Activated T-helper 1 cell treated with anti-CD3 and anti-CD28 coated beads, Interleukin-12 subunit alpha, Interleukin-12 subunit beta, Interleukin-2, Interleukin-4 antibody, amounts not matched to agents 30 ng/mL and 10 ng/mL and 1 ng/mL, durations not matched to agents 14 hours and 24 hours and 36 hours (primary cell): Measurements from ENCODE around the gene GDPGP1. TPM values are rescaled to one million over a fixed set of nuclear protein-coding genes. Genes with fewer than 3 reads are reported as not detected.

Source experiments
- DNase-seq: peaks from one replicate; pipeline ENCODE4 v3.0.0; 2021; ENCODE audit warnings: low spot score
- H3K27ac Mint-ChIP-seq: one replicate; pipeline ENCODE4 v1.8.0; 2021; ENCODE audit warnings: mild to moderate bottlenecking, mixed read lengths
- H3K27me3 Mint-ChIP-seq: one replicate; pipeline ENCODE4 v1.8.0; 2022; ENCODE audit warnings: mild to moderate bottlenecking, moderate library complexity, mixed read lengths; ENCODE audit not compliant: insufficient read depth
- H3K36me3 Mint-ChIP-seq: one replicate; pipeline ENCODE4 v1.8.0; 2021; ENCODE audit warnings: low read depth, mixed read lengths
- H3K4me1 Mint-ChIP-seq: one replicate; pipeline ENCODE4 v1.8.0; 2021; ENCODE audit warnings: low read depth, mixed read lengths
- H3K4me3 Mint-ChIP-seq: one replicate; pipeline ENCODE4 v1.8.0; 2021; ENCODE audit warnings: mild to moderate bottlenecking, moderate library complexity, mixed read lengths
- H3K9me3 Mint-ChIP-seq: one replicate; pipeline ENCODE4 v1.8.0; 2021; ENCODE audit warnings: mixed read lengths
- intact Hi-C: fragments of 100-400 bp; cut with micrococcal nuclease; formaldehyde crosslinking; loops from one replicate; pipeline ENCODE4 v1.15.1; 2024
- total RNA-seq: library from RNA; stranded (reverse); gene quantifications from 2 replicates; pipeline ENCODE4 v1.2.3, GENCODE V29; 2022

GDPGP1 gene
- total RNA-seq, 1 donor from 2014 or later: 12.7 TPM

DNA sequence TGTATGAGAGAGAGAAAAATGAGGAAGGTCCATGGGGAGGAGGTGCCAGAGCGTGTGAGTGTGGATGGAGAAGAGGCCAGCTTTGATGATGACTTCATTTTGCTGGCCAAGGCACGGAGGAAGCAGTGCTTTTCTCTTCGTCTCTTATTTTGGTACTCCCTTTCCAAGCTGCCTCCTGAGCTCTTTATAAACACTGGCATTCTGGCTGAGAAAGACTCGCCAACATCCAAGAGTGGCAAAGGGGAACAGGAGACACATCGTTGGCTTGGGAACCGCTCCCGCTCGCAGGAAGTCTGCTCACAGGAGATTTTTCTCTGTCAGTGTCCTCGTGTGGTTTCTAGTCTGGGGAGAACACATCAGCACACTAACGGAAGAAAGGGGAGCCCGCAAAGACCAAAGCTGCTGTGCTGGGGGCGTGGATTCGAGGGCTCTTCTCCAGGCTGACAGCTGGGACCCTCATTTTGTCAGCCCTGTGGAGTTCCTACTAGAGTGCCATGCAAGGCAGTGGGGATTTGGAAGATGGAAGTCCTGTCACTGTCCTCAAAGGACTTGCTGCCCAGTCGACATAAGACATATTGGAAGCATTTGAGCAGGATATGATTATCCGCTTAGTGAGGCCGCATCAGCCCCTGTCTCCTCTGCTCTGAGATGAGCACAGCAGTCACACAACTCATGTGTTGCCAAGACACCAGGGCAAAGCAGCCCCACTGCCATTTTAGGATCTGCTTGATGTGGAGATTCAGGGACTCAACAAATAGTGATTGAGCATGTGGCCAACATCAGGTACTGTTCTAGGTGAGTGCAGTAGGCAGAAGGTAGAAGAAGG lies 40.8 kb upstream of the GDPGP1 start:
- H3K27ac Mint-ChIP-seq: peak overlapping the region; percentile 31
- DNase-seq: no peak
- peak overlapping the region; percentile 8 for H3K4me3 Mint-ChIP-seq
- H3K4me1 Mint-ChIP-seq: peaks cover 40% of the 10 kb centered on the region
- intact Hi-C loops: loop anchor here (1.0 kb wide), 1 partner anchor 9 kb away; no protein-coding TSS in a partner anchor
- no peaks in the 10 kb centered on the region for H3K27me3 Mint-ChIP-seq
- H3K9me3 Mint-ChIP-seq: no peaks in the 10 kb centered on the region
- peaks cover 6% of the 10 kb centered on the region for H3K36me3 Mint-ChIP-seq

DNA sequence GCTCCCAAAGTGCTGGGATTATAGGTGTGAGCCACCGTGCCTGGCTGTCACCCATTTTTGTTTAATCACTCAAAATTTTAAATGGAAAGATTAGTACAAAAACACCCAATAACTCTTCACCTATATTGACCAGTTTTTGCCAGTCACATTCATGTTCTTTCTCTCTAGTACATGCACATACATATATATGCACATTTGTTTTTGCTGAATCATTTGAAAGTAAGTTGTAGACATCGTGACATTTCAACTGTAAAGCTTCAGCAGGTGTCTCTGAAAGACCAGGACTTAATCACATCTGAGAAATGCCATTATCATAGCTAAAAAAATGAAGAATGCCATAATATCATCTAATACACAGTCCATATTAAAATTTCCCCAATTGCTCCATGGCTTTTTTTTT lies 39.4 kb upstream of the GDPGP1 start:
- H3K27ac Mint-ChIP-seq: no peak overlapping the region
- H3K4me3 Mint-ChIP-seq: no peak overlapping the region
- DNase-seq: no peak
- peaks cover 35% of the 10 kb centered on the region for H3K4me1 Mint-ChIP-seq
- peaks cover 2% of the 10 kb centered on the region for H3K27me3 Mint-ChIP-seq
- intact Hi-C loops: no loop called here
- peaks cover 6% of the 10 kb centered on the region for H3K36me3 Mint-ChIP-seq
- H3K9me3 Mint-ChIP-seq: no peaks in the 10 kb centered on the region

DNA sequence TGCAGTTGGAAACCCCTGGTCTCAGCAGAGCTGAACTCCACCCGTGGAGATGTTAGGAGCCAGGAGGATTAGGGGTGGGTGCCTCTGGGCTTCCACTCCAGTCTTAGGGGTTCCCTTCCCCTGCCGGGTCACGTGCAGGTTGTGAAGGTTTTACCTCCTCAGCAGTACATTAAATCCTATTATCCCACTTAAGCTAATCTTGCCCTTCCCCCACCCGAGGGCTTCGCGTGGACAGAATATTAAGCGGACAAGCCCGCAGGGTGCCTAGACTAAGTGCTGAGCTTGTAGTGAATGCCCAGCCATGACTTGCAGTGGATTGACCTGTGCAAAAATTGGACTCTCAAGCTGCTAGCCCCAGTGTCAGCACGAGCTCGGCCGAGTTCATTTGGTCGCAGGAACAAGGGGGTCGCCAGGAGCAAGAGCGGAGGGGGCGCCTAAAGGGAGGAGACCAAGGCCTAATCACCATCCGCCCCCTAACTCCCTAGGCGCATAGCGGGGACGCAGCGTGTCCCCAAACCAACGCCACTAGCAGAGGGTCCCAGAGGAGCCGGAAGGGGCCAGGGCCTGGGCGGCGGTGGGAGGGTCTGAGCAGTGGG lies 33.4 kb upstream of the GDPGP1 start:
- intact Hi-C loops: loop anchor here (1.0 to 2.0 kb wide), 4 partner anchors 15 to 65 kb away; partner anchors contain the start of genes GDPGP1 and NGRN
- Mint-ChIP-seq H3K36me3 (peaks cover 8% of the 10 kb centered on the region), H3K9me3 (no peaks in the 10 kb centered on the region), H3K4me3 (peak overlapping the region; percentile 85), H3K27ac (peak overlapping the region; percentile 67), H3K4me1 (peaks cover 28% of the 10 kb centered on the region), H3K27me3 (peaks cover 5% of the 10 kb centered on the region)
- DNase-seq: no peak

DNA sequence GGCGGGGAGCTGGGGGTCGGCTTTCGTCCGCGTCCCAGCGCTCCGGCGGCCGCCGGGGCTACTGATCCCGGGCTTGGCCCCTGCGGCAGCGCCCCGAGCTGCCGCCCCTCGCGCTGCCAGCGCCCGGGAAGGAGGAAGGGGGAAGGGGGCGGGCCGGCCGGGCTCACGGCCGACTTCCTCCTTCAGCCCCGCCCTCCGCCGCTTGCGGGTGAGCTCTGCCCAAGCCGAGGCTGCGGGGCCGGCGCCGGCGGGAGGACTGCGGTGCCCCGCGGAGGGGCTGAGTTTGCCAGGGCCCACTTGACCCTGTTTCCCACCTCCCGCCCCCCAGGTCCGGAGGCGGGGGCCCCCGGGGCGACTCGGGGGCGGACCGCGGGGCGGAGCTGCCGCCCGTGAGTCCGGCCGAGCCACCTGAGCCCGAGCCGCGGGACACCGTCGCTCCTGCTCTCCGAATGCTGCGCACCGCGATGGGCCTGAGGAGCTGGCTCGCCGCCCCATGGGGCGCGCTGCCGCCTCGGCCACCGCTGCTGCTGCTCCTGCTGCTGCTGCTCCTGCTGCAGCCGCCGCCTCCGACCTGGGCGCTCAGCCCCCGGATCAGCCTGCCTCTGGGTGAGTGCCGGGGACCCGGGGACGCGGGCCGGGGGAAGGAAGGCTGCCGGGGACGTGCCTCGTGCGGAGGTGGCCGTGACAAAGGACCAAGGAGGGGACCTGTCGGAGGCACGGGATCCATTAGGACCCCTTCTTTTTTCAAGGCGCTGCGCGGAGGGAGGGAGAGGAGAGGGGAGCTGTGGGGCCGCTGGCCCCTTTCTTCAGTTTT lies 32.7 kb upstream of the GDPGP1 start, which contains the start of gene SEMA4B:
Gene SEMA4B, plus strand, starts transcription at position 201 of the 814 bp plus-strand sequence. Its CDS starts 249 bp downstream, at position 450.
- Mint-ChIP-seq H3K27me3 (peaks cover 5% of the 10 kb centered on the region), H3K9me3 (no peaks in the 10 kb centered on the region), H3K27ac (peak within 1 kb of the TSS; percentile 67), H3K36me3 (peaks cover 8% of the 10 kb centered on the region), H3K4me1 (peaks cover 33% of the 10 kb centered on the region), H3K4me3 (peak within 1 kb of the TSS; percentile 92)
- peak; percentile 75 for DNase-seq
- intact Hi-C loops: loop anchor here (1.0 to 2.0 kb wide), 4 partner anchors 16 to 64 kb away; partner anchors contain the start of genes GDPGP1 and NGRN

GRCh38 chr15:90201944-90202375 lies 32.0 kb upstream of the GDPGP1 start:
- H3K27ac Mint-ChIP-seq: no peak overlapping the region
- peak overlapping the region; percentile 92 for H3K4me3 Mint-ChIP-seq
- intact Hi-C loops: loop anchor here (1.0 to 2.0 kb wide), 4 partner anchors 17 to 63 kb away; partner anchors contain the start of genes GDPGP1 and NGRN
- no peak for DNase-seq
- peaks cover 5% of the 10 kb centered on the region for H3K36me3 Mint-ChIP-seq
- peaks cover 5% of the 10 kb centered on the region for H3K27me3 Mint-ChIP-seq
- no peaks in the 10 kb centered on the region for H3K9me3 Mint-ChIP-seq
- H3K4me1 Mint-ChIP-seq: peaks cover 39% of the 10 kb centered on the region

- Mint-ChIP-seq H3K4me3 (peak overlapping the region; percentile 92), H3K36me3 (peaks cover 5% of the 10 kb centered on the region), H3K9me3 (no peaks in the 10 kb centered on the region), H3K27ac (peak overlapping the region; percentile 74), H3K27me3 (peaks cover 5% of the 10 kb centered on the region), H3K4me1 (peaks cover 42% of the 10 kb centered on the region)
- intact Hi-C loops: no loop called here
- DNase-seq: no peak
These were observed 31.1 kb upstream of the GDPGP1 start for GRCh38 chr15:90202929-90203328.

- Mint-ChIP-seq H3K9me3 (no peaks in the 10 kb centered on the region), H3K4me3 (no peak overlapping the region), H3K27me3 (peaks cover 5% of the 10 kb centered on the region), H3K27ac (no peak overlapping the region), H3K4me1 (peaks cover 37% of the 10 kb centered on the region), H3K36me3 (peaks cover 5% of the 10 kb centered on the region)
- DNase-seq: no peak
- intact Hi-C loops: no loop called here
These were observed 30.5 kb upstream of the GDPGP1 start for GRCh38 chr15:90203473-90203872.

GRCh38 chr15:90203922-90204321 lies 30.1 kb upstream of the GDPGP1 start:
- H3K9me3 Mint-ChIP-seq: no peaks in the 10 kb centered on the region
- peaks cover 5% of the 10 kb centered on the region for H3K36me3 Mint-ChIP-seq
- no peak for DNase-seq
- peak overlapping the region; percentile 15 for H3K4me3 Mint-ChIP-seq
- intact Hi-C loops: no loop called here
- H3K27ac Mint-ChIP-seq: no peak overlapping the region
- peaks cover 37% of the 10 kb centered on the region for H3K4me1 Mint-ChIP-seq
- H3K27me3 Mint-ChIP-seq: peaks cover 4% of the 10 kb centered on the region

- no peaks in the 10 kb centered on the region for H3K9me3 Mint-ChIP-seq
- no peak overlapping the region for H3K27ac Mint-ChIP-seq
- DNase-seq: no peak
- H3K36me3 Mint-ChIP-seq: peaks cover 9% of the 10 kb centered on the region
- intact Hi-C loops: no loop called here
- peak overlapping the region; percentile 26 for H3K4me3 Mint-ChIP-seq
- peaks cover 3% of the 10 kb centered on the region for H3K27me3 Mint-ChIP-seq
- peaks cover 45% of the 10 kb centered on the region for H3K4me1 Mint-ChIP-seq
These were observed 28.8 kb upstream of the GDPGP1 start for GRCh38 chr15:90205050-90205848.

GRCh38 chr15:90205886-90206285 lies 28.1 kb upstream of the GDPGP1 start:
- Mint-ChIP-seq H3K27ac (no peak overlapping the region), H3K4me1 (peaks cover 45% of the 10 kb centered on the region), H3K27me3 (peaks cover 3% of the 10 kb centered on the region), H3K36me3 (peaks cover 12% of the 10 kb centered on the region), H3K4me3 (no peak overlapping the region), H3K9me3 (no peaks in the 10 kb centered on the region)
- intact Hi-C loops: no loop called here
- no peak for DNase-seq

GRCh38 chr15:90207252-90207651 lies 26.8 kb upstream of the GDPGP1 start:
- H3K9me3 Mint-ChIP-seq: no peaks in the 10 kb centered on the region
- intact Hi-C loops: no loop called here
- peaks cover 46% of the 10 kb centered on the region for H3K4me1 Mint-ChIP-seq

DNA sequence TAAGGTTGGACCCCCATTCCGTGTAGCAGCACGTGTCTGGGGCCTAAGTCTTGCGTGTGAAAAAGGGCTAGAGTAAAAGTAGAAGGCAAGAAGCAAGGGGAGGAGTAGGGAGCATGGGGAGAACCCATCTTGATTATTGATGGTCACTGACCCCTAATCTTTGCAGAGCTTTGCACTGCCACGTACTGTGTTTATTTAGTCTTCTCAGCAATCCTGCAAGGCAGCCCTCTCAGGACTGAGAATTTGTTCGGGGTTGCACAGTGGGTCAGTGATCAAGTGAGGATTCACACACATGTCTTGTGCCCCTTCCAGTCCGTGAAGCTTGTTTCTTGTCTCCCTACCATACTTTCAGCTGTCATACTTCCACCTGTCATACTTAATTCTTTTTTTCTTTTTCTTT lies 25.7 kb upstream of the GDPGP1 start:
- no peaks in the 10 kb centered on the region for H3K27me3 Mint-ChIP-seq
- H3K9me3 Mint-ChIP-seq: no peaks in the 10 kb centered on the region
- no peak for DNase-seq
- peak overlapping the region; percentile 21 for H3K27ac Mint-ChIP-seq
- H3K4me3 Mint-ChIP-seq: no peak overlapping the region
- peaks cover 9% of the 10 kb centered on the region for H3K36me3 Mint-ChIP-seq
- intact Hi-C loops: no loop called here
- peaks cover 36% of the 10 kb centered on the region for H3K4me1 Mint-ChIP-seq

More at GRCh38 chr15:90207252-90207651, 26.8 kb upstream of the GDPGP1 start:
- Mint-ChIP-seq H3K4me3 (no peak overlapping the region), H3K27ac (no peak overlapping the region), H3K27me3 (peaks cover 3% of the 10 kb centered on the region), H3K36me3 (peaks cover 12% of the 10 kb centered on the region)
- DNase-seq: no peak
